HepG2 (cell line): Measurements from ENCODE around the gene C1QTNF6. TPM values are rescaled to one million over a fixed set of nuclear protein-coding genes. Genes with fewer than 3 reads are reported as not detected.

Experiments used
- ATAC-seq: fragments of 200-7000 bp; cut with Tn5 transposase; 3 replicates; pipeline ENCODE4 v1.9.1; 2020; ENCODE audit warnings: mild to moderate bottlenecking, moderate library complexity
- BruUV-seq: library from RNA; stranded (reverse); fragments of 400-500 nt; replicated peaks from 2 replicates; lab custom pipeline; 2021; lab: Mats Ljungman, UMichigan
- CTCF ChIA-PET: fragments of 300-600 bp; formaldehyde crosslinking; extraction: SDS; loops from one replicate; lab custom pipeline; 2021; ENCODE audit warnings: low total read pairs, inconsistent platforms, low intra/inter-chr PET ratio; lab: Yijun Ruan, JAX
- POLR2A ChIA-PET: fragments of 350-600 bp; sonication (Branson Sonifier 250); formaldehyde crosslinking; loops from one replicate; lab custom pipeline; 2020; ENCODE audit warnings: antibody characterized with exemption, inconsistent platforms; lab: Yijun Ruan, JAX
- DNase-seq: peaks from one replicate; pipeline ENCODE4 v3.0.0-alpha.2; 2015; ENCODE audit warnings: low spot score
- FAIRE-seq: peaks from 3 replicates; lab custom pipeline; 2011; peaks lifted over from hg19 to GRCh38; lab: Jason Lieb, UNC
- H2AFZ ChIP-seq: one replicate; pipeline ENCODE4 v1.6.1; 2011; ENCODE audit warnings: low read length, inconsistent platforms
- H3K27ac ChIP-seq: fragments of 300-600 bp; 3 replicates; pipeline ENCODE4 v1.8.0; 2011; ENCODE audit warnings: mixed run types, mild to moderate bottlenecking, mixed read lengths, low read length, inconsistent platforms; ENCODE audit not compliant: insufficient read depth; ENCODE audit errors: extremely low read length
- H3K27me3 ChIP-seq, 2 experiments: fragments of 200-600 bp in 1 of 2; 2 replicates in 1 of 2; 3 replicates in 1 of 2; pipeline versions ENCODE4 v1.6.0 to v1.8.0; 2011; ENCODE audit warnings: low read length in 2 of 2, mild to moderate bottlenecking in 2 of 2, moderate library complexity in 2 of 2, inconsistent platforms in 1 of 2; ENCODE audit not compliant: insufficient read depth in 2 of 2, control insufficient read depth in 1 of 2
- H3K36me3 ChIP-seq, 2 experiments: fragments of 200-600 bp in 1 of 2; replicated peaks in 1 of 2; 2 replicates in 1 of 2; 3 replicates in 1 of 2; pipeline versions ENCODE4 v1.5.1 to v1.8.0; 2011; ENCODE audit warnings: low read length in 2 of 2, inconsistent platforms in 1 of 2; ENCODE audit not compliant: insufficient read depth in 2 of 2, control insufficient read depth in 1 of 2
- H3K4me1 ChIP-seq: 2 replicates; pipeline ENCODE4 v1.5.1; 2012; ENCODE audit warnings: low read length, inconsistent platforms; ENCODE audit not compliant: insufficient read depth
- H3K4me2 ChIP-seq: 2 replicates; pipeline ENCODE4 v1.6.0; 2011; ENCODE audit warnings: low read depth, low read length, inconsistent platforms
- H3K4me3 ChIP-seq, 3 experiments: fragments of 200-600 bp in 1 of 3; sonication (generic), shearing (Covaris generic) in 1 of 3; replicated peaks in 1 of 3; 2 replicates each; pipeline ENCODE4 v1.5.1; 2011 to 2016; ENCODE audit warnings: low read length in 3 of 3, inconsistent platforms in 2 of 3, low read depth in 2 of 3, mild to moderate bottlenecking in 2 of 3, control low read depth in 1 of 3, mixed read lengths in 1 of 3; ENCODE audit not compliant: insufficient read depth in 1 of 3
- H3K79me2 ChIP-seq: one replicate; pipeline ENCODE4 v1.6.1; 2011; ENCODE audit warnings: low read length, inconsistent platforms; ENCODE audit not compliant: insufficient read depth
- H3K9ac ChIP-seq: 2 replicates; pipeline ENCODE4 v1.6.0; 2011; ENCODE audit warnings: mild to moderate bottlenecking, low read depth, low read length, inconsistent platforms; ENCODE audit not compliant: insufficient read depth
- H3K9me3 ChIP-seq: 2 replicates; pipeline ENCODE4 v1.5.1; 2012; ENCODE audit warnings: mild to moderate bottlenecking, low read length
- H4K20me1 ChIP-seq: 2 replicates; pipeline ENCODE4 v1.6.0; 2011; ENCODE audit warnings: inconsistent platforms, mild to moderate bottlenecking, low read length, moderate library complexity; ENCODE audit not compliant: insufficient read depth
- ATF7 ChIP-seq, 2 experiments: fragments of 450-650 bp in 1 of 2; sonication (generic) in 1 of 2; formaldehyde crosslinking in 1 of 2; IDR thresholded peaks; 2 replicates each; pipeline versions ENCODE4 v1.4.0 to v1.6.1; 2016 to 2020; ENCODE audit warnings: antibody characterized with exemption in 1 of 2, mild to moderate bottlenecking in 1 of 2, missing genetic modification reagents in 1 of 2
- DMAP1 ChIP-seq: IDR thresholded peaks from 2 replicates; pipeline ENCODE4 v1.6.1; 2016
- HOXA3 ChIP-seq: sonication (generic); formaldehyde crosslinking; IDR thresholded peaks from 2 replicates; pipeline ENCODE4 v1.5.0; 2020; ENCODE audit warnings: missing genetic modification reagents
- MYC ChIP-seq: sonication (generic); formaldehyde crosslinking; IDR thresholded peaks from 2 replicates; pipeline ENCODE4 v1.9.0; 2021; ENCODE audit warnings: missing genetic modification reagents, borderline replicate concordance
- SYNCRIP ChIP-seq: fragments of 200-400 bp; formaldehyde crosslinking; IDR thresholded peaks from 2 replicates; pipeline ENCODE4 v1.6.1; 2018; ENCODE audit warnings: mild to moderate bottlenecking, low read depth, low read length; ENCODE audit not compliant: insufficient read depth
- ZNF543 ChIP-seq: sonication (generic); formaldehyde crosslinking; IDR thresholded peaks from 2 replicates; pipeline ENCODE4 v1.4.0; 2020; ENCODE audit warnings: mild to moderate bottlenecking, missing genetic modification reagents
- WGBS: methylation state at CpG from one replicate; pipeline ENCODE4 v1.1.6; 2017; ENCODE audit warnings: low lambda C conversion rate; 5-methylcytosine and 5-hydroxymethylcytosine counted together
- in situ Hi-C: cut with HindIII; loops from 2 replicates; pipeline ENCODE4 v1.10.0; 2017; ENCODE audit warnings: low pct_unique_long_range_greater_than_20kb; ENCODE audit not compliant: extremely low pct_ligation_motif_present
- intact Hi-C: fragments of 100-400 bp; cut with micrococcal nuclease; formaldehyde crosslinking; loops from one replicate; pipeline ENCODE4 v1.10.0; 2022; ENCODE audit not compliant: unreplicated experiment
- polyA plus RNA-seq, 8 experiments: library from polyadenylated mRNA; depleted of rRNA in 3 of 8; stranded (reverse) in 7 of 8; unstranded in 1 of 8; fragments of >200 nt; fragmentation: Illumina TruSeq in 4 of 8; extraction: Trizol in 4 of 8; gene quantifications; 2 replicates each; pipeline versions ENCODE4 v1.2.1 to v1.2.3, GENCODE V29; 2011 to 2016; ENCODE audit warnings: low read depth in 4 of 8, missing spikeins in 1 of 8, mixed read lengths in 1 of 8; ENCODE audit not compliant: insufficient read depth in 1 of 8
- total RNA-seq, 5 experiments: library from RNA; depleted of rRNA; stranded (reverse); fragments of >200 nt; fragmentation: Illumina TruSeq; extraction: Trizol; gene quantifications; 2 replicates each; pipeline ENCODE4 v1.2.3, GENCODE V29; 2016; ENCODE audit warnings: low read depth in 1 of 5

Gene C1QTNF6
- total and polyA plus RNA-seq, 2 of the 13 experiments (the other 11 are each of a cell fraction or from before 2014, with no cell fraction given): 2.7 to 6.9 TPM

- no peaks in the 10 kb centered on the region for H3K79me2 ChIP-seq
- BruUV-seq: no TSS peak
- in situ Hi-C loops (no loop called here), intact Hi-C loops (loop anchor here (1.0 kb wide), 1 partner anchor 20 kb away; no protein-coding TSS in a partner anchor)
- no peak for DNase-seq
- no peaks in the 10 kb centered on the region for H3K9me3 ChIP-seq
- peaks cover 4 to 39% of the 10 kb centered on the region in 2 experiments for H3K27me3 ChIP-seq
- H2AFZ ChIP-seq: no peak overlapping the region
- H3K27ac ChIP-seq: no peak overlapping the region
- H3K4me3 ChIP-seq: peak overlapping the region in 1 of 3 experiments; percentile 53; a peak in 1 of 6 replicates
- ChIA-PET POLR2A (interaction anchor here (2.0 to 2.4 kb wide), 2 partner anchors 19 to 22 kb away, joined by 14 to 22 read pairs; no protein-coding TSS in a partner anchor), CTCF (no interaction called here)
- no peak for FAIRE-seq
- TF ChIP-seq HOXA3 (no peak), ZNF543 (CRISPR knock-in tag) (0 out of 2 replicates have a peak, but pooled peaks have one; percentile 7), SYNCRIP (no peak)
- ATAC-seq: no peak
- H3K9ac ChIP-seq: no peak overlapping the region; the same call in 1 of the 2 replicates
- no peaks in the 10 kb centered on the region for H4K20me1 ChIP-seq
- WGBS: 33% methylated on average over 3 of the region's 3 CpGs
- H3K4me1 ChIP-seq: peaks cover 36% of the 10 kb centered on the region
- H3K36me3 ChIP-seq: no peaks in the 10 kb centered on the region
- peak overlapping the region; percentile 87 for H3K4me2 ChIP-seq
These were observed 10.3 kb downstream of the C1QTNF6 start for GRCh38 chr22:37177755-37178154.

- POLR2A ChIA-PET: interaction anchor here (2.4 kb wide), 1 partner anchor 20 kb away, joined by 22 read pairs; no protein-coding TSS in a partner anchor
- no peak for FAIRE-seq
- in situ Hi-C loops: no loop called here
These were observed 10.8 kb downstream of the C1QTNF6 start for GRCh38 chr22:37177221-37177620.

More at GRCh38 chr22:37177221-37177620, 10.8 kb downstream of the C1QTNF6 start:
- H3K4me1 ChIP-seq: peaks cover 36% of the 10 kb centered on the region
- ATAC-seq (no peak), DNase-seq (no peak)
- whole genome bisulfite sequencing: 46% methylated on average over 5 of the region's 5 CpGs
- intact Hi-C loops: no loop called here
- TF ChIP-seq MYC (no peak), DMAP1 (no peak), ATF7 (IDR thresholded peaks at IDR 0.05) (0 out of 2 replicates have a peak, but pooled peaks have one; percentile 19), ATF7 (CRISPR knock-in tag; IDR thresholded peaks at IDR 0.05) (no peak)
- H4K20me1 ChIP-seq: no peaks in the 10 kb centered on the region
- H3K9ac ChIP-seq: no peak overlapping the region
- no peaks in the 10 kb centered on the region for H3K9me3 ChIP-seq
- H3K27ac ChIP-seq: no peak overlapping the region
- peaks cover 4 to 39% of the 10 kb centered on the region in 2 experiments for H3K27me3 ChIP-seq
- CTCF ChIA-PET: no interaction called here
- no TSS peak for BruUV-seq
- H3K4me2 ChIP-seq: no peak overlapping the region
- H3K36me3 ChIP-seq: no peaks in the 10 kb centered on the region
- no peak overlapping the region for H2AFZ ChIP-seq
- H3K79me2 ChIP-seq: no peaks in the 10 kb centered on the region
- no peak overlapping the region for H3K4me3 ChIP-seq
